ENCODE measurements around the gene GPR146.

GRCh38 chr7:1080921-1081255 is 36.5 kb downstream of the GPR146 start:
- TF ChIP-seq, protein P1, sequence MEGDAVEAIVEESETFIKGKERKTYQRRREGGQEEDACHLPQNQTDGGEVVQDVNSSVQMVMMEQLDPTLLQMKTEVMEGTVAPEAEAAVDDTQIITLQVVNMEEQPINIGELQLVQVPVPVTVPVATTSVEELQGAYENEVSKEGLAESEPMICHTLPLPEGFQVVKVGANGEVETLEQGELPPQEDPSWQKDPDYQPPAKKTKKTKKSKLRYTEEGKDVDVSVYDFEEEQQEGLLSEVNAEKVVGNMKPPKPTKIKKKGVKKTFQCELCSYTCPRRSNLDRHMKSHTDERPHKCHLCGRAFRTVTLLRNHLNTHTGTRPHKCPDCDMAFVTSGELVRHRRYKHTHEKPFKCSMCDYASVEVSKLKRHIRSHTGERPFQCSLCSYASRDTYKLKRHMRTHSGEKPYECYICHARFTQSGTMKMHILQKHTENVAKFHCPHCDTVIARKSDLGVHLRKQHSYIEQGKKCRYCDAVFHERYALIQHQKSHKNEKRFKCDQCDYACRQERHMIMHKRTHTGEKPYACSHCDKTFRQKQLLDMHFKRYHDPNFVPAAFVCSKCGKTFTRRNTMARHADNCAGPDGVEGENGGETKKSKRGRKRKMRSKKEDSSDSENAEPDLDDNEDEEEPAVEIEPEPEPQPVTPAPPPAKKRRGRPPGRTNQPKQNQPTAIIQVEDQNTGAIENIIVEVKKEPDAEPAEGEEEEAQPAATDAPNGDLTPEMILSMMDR (IDR thresholded peaks at IDR 0.05; ENCODE audit: low read length) = no peak
- TF ChIP-seq EZH2phosphoT487 (IDR thresholded peaks at IDR 0.05; ENCODE audit: low read length) (no peak), EZH2 (optimal IDR thresholded peaks at IDR 0.05; ENCODE audit: low read depth, low read length) (no peak)

Data from MM.1S (cell line).